ENCODE measurements around the gene POLA1.

Gene POLA1

GRCh38 chrX:24659106-24659505, 34.6 kb upstream of the POLA1 start:
- TF ChIP-seq CTCF (IDR thresholded peaks at IDR 0.05; ENCODE audit: poor library complexity, severe bottlenecking), result no peak
- Histone ChIP-seq H3K4me1 (ENCODE audit: insufficient read depth, poor library complexity, severe bottlenecking) (no peaks in the 10 kb centered on the region), H3K27ac (ENCODE audit: poor library complexity, severe bottlenecking) (no peak overlapping the region), H3K9me3 (ENCODE audit: severe bottlenecking) (no peaks in the 10 kb centered on the region), H3K4me3 (ENCODE audit: severe bottlenecking) (no peak overlapping the region), H3K27me3 (ENCODE audit: insufficient read depth, poor library complexity, severe bottlenecking) (no peaks in the 10 kb centered on the region), H3K36me3 (ENCODE audit: low read depth) (no peaks in the 10 kb centered on the region)
- DNase-seq (ENCODE audit: low spot score), result no peak
- ATAC-seq (ENCODE audit: low read depth), result no peak

DNA sequence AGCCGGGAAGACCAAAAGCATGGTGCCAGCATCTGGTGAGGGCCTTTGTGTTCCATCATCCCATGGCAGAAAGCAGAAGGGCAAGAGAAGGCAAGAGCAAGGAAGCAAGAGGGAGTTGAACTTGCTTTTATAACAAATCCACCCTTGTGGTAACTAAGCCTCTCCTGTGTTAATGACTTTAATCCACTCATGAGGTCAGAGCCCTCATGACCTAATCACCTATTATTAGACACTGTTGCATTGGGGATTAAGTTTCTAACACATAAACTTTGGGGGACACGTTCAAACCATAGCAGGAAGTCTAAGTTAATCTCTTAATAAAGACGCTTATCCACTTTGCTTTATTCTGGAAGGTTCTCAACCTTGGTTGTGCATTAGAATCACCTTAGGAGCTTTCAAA, 34.1 kb upstream of the POLA1 start:
- H3K27ac ChIP-seq (ENCODE audit: poor library complexity, severe bottlenecking), result no peak overlapping the region
- H3K36me3 ChIP-seq (ENCODE audit: low read depth), result no peaks in the 10 kb centered on the region
- no peaks in the 10 kb centered on the region for H3K9me3 ChIP-seq (ENCODE audit: severe bottlenecking)
- no peak for TF ChIP-seq CTCF (IDR thresholded peaks at IDR 0.05; ENCODE audit: poor library complexity, severe bottlenecking)
- DNase-seq (ENCODE audit: low spot score), result no peak
- no peaks in the 10 kb centered on the region for H3K27me3 ChIP-seq (ENCODE audit: insufficient read depth, poor library complexity, severe bottlenecking)
- ATAC-seq (ENCODE audit: low read depth), result no peak
- H3K4me1 ChIP-seq (ENCODE audit: insufficient read depth, poor library complexity, severe bottlenecking), result no peaks in the 10 kb centered on the region
- no peak overlapping the region for H3K4me3 ChIP-seq (ENCODE audit: severe bottlenecking)

DNA sequence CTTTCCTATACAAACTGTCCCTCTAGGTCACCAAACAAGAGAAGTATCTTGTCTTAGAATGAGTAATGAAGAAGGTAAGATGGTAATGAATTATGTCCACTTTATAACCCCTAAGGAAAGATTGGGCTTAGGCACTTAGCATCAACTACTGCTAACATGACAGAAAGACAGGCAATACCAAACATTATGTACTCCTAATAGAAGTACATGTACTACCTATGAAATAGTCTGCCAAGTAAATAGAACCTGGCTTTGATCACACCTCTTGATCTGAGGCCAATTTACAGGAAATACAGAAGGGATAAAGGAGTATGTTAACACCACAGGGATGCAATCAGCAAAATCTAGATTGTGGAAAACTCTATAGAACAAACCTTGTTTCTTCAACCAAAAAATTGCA, 32.4 kb upstream of the POLA1 start:
- no peaks in the 10 kb centered on the region for H3K4me1 ChIP-seq (ENCODE audit: insufficient read depth, poor library complexity, severe bottlenecking)
- DNase-seq (ENCODE audit: low spot score) (no peak), ATAC-seq (ENCODE audit: low read depth) (no peak)
- no peaks in the 10 kb centered on the region for H3K36me3 ChIP-seq (ENCODE audit: low read depth)
- H3K27ac ChIP-seq (ENCODE audit: poor library complexity, severe bottlenecking), result no peak overlapping the region
- H3K9me3 ChIP-seq (ENCODE audit: severe bottlenecking), result no peaks in the 10 kb centered on the region
- no peak for TF ChIP-seq CTCF (IDR thresholded peaks at IDR 0.05; ENCODE audit: poor library complexity, severe bottlenecking)
- no peaks in the 10 kb centered on the region for H3K27me3 ChIP-seq (ENCODE audit: insufficient read depth, poor library complexity, severe bottlenecking)
- H3K4me3 ChIP-seq (ENCODE audit: severe bottlenecking), result no peak overlapping the region

DNA sequence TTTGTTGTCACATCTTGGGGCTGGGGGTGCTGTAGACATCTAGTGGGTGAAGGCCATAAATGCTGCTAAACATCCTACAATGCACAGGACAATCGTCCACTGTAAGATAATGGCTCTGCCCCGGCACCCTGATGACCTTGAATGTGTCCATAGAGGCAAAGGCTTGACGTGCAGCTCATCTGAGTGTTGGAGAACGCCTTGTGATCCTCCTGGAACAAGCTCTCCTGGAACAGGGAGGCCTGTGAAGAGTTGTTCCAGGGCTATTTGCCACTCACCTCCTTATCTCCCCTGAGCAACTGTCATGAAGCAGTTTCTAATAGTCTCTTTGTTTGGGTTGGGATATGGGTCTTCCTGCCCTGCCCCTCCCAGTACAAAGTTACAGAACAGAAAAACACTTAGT, 31.4 kb upstream of the POLA1 start:
- ATAC-seq (ENCODE audit: low read depth), result no peak

GRCh38 chrX:24668111-24668510, 25.6 kb upstream of the POLA1 start:
- no peaks in the 10 kb centered on the region for H3K4me1 ChIP-seq (ENCODE audit: insufficient read depth, poor library complexity, severe bottlenecking)
- no peaks in the 10 kb centered on the region for H3K9me3 ChIP-seq (ENCODE audit: severe bottlenecking)
- no peak overlapping the region for H3K27ac ChIP-seq (ENCODE audit: poor library complexity, severe bottlenecking)
- DNase-seq (ENCODE audit: low spot score), result no peak
- no peak for ATAC-seq (ENCODE audit: low read depth)
- TF ChIP-seq CTCF (IDR thresholded peaks at IDR 0.05; ENCODE audit: poor library complexity, severe bottlenecking), result no peak
- H3K27me3 ChIP-seq (ENCODE audit: insufficient read depth, poor library complexity, severe bottlenecking), result no peaks in the 10 kb centered on the region
- H3K36me3 ChIP-seq (ENCODE audit: low read depth), result no peaks in the 10 kb centered on the region
- H3K4me3 ChIP-seq (ENCODE audit: severe bottlenecking), result no peak overlapping the region

More for the DNA sequence above, 31.4 kb upstream of the POLA1 start:
- Histone ChIP-seq H3K36me3 (ENCODE audit: low read depth) (no peaks in the 10 kb centered on the region), H3K9me3 (ENCODE audit: severe bottlenecking) (no peaks in the 10 kb centered on the region), H3K4me1 (ENCODE audit: insufficient read depth, poor library complexity, severe bottlenecking) (no peaks in the 10 kb centered on the region), H3K27me3 (ENCODE audit: insufficient read depth, poor library complexity, severe bottlenecking) (no peaks in the 10 kb centered on the region), H3K4me3 (ENCODE audit: severe bottlenecking) (no peak overlapping the region), H3K27ac (ENCODE audit: poor library complexity, severe bottlenecking) (no peak overlapping the region)
- no peak for TF ChIP-seq CTCF (IDR thresholded peaks at IDR 0.05; ENCODE audit: poor library complexity, severe bottlenecking)
- DNase-seq (ENCODE audit: low spot score), result no peak
